HFFc6 (cell line): ENCODE results near the gene PRKAR1B. TPM values are rescaled to one million over a fixed set of nuclear protein-coding genes. Genes with fewer than 3 reads are reported as not detected.
"Not testable (repeated sequence)": the region's sequence is repeated elsewhere in the genome, so short reads cannot be mapped to it uniquely, and the experiment has no call there.

Experiments
- DNase-seq: peaks from one replicate; pipeline ENCODE4 v3.0.0-alpha.2; 2018
- H3K27ac Mint-ChIP-seq: 2 replicates; pipeline ENCODE4 v1.8.0; 2020; ENCODE audit warnings: mild to moderate bottlenecking, mixed read lengths
- H3K27me3 Mint-ChIP-seq: 2 replicates; pipeline ENCODE4 v1.8.0; 2021; ENCODE audit warnings: mild to moderate bottlenecking, moderate library complexity, mixed read lengths; ENCODE audit not compliant: insufficient read depth
- H3K36me3 Mint-ChIP-seq: 2 replicates; pipeline ENCODE4 v1.8.0; 2021; ENCODE audit warnings: low read depth, mixed read lengths
- H3K4me1 Mint-ChIP-seq: 2 replicates; pipeline ENCODE4 v1.8.0; 2020; ENCODE audit warnings: low read depth, mixed read lengths
- H3K4me3 Mint-ChIP-seq: 2 replicates; pipeline ENCODE4 v1.8.0; 2020; ENCODE audit warnings: mild to moderate bottlenecking, moderate library complexity, mixed read lengths
- H3K9me3 Mint-ChIP-seq: 2 replicates; pipeline ENCODE4 v1.8.0; 2020; ENCODE audit warnings: mild to moderate bottlenecking, mixed read lengths
- total RNA-seq, 6 experiments: library from RNA; stranded (reverse); fragmentation: NEBNext Ultra II Directional; extraction: Animal tissue kit (Norgen Biotek cat#: 25700); gene quantifications; 2 replicates in 1 of 6; 3 replicates in 5 of 6; pipeline ENCODE4 v1.2.3, GENCODE V29; 2021
- TF ChIP-seq, protein P1 (sequence below): fragments of 200-600 bp; sonication (generic); IDR thresholded peaks from 2 replicates; pipeline ENCODE4 v1.5.0; 2021; ENCODE audit warnings: antibody characterized with exemption, mild to moderate bottlenecking

The PRKAR1B gene
- total RNA-seq, 6 experiments from 2014 or later, result 15.5 to 22.7 (median 17.1) TPM

GRCh38 chr7:659306-659847, 67.7 kb downstream of the PRKAR1B start:
- H3K9me3 Mint-ChIP-seq, result no peaks in the 10 kb centered on the region
- H3K27ac Mint-ChIP-seq, result no peak overlapping the region
- no peak for DNase-seq

DNA sequence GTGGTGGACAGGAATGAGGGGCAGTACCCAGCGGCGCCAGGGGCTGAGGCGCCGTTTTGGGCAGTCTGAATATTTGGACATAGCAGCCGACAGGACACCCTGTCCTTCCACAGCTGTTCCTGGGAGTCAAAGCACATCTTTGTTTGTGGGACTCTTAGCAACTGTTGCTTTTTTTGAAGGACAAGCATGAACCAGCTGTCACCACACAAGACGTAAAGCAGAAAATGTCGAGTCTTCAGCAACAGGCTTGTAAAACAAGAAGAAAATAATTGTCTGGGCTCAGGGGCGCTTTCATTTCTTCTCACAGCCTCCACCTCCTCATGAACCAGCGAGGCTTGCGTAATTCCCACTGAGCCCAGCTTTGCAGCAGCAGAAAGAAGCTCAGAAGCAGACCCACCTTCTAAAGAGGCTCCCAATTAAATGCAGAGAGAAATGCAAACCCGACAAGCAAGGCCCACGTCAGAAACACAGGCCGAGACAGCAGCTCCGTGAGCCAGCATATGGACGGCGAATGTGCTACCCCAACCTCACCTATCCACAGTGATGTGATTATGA, 69.4 kb downstream of the PRKAR1B start:
- Mint-ChIP-seq H3K4me3 (no peak overlapping the region), H3K4me1 (no peaks in the 10 kb centered on the region), H3K27me3 (no peaks in the 10 kb centered on the region), H3K9me3 (peaks cover 3% of the 10 kb centered on the region; the same call in 1 of the 2 replicates), H3K27ac (no peak overlapping the region), H3K36me3 (0 out of 2 replicates have a peak, but pooled peaks cover 5% of the 10 kb centered on the region)
- DNase-seq, result peak; percentile 34
- TF ChIP-seq, protein P1, sequence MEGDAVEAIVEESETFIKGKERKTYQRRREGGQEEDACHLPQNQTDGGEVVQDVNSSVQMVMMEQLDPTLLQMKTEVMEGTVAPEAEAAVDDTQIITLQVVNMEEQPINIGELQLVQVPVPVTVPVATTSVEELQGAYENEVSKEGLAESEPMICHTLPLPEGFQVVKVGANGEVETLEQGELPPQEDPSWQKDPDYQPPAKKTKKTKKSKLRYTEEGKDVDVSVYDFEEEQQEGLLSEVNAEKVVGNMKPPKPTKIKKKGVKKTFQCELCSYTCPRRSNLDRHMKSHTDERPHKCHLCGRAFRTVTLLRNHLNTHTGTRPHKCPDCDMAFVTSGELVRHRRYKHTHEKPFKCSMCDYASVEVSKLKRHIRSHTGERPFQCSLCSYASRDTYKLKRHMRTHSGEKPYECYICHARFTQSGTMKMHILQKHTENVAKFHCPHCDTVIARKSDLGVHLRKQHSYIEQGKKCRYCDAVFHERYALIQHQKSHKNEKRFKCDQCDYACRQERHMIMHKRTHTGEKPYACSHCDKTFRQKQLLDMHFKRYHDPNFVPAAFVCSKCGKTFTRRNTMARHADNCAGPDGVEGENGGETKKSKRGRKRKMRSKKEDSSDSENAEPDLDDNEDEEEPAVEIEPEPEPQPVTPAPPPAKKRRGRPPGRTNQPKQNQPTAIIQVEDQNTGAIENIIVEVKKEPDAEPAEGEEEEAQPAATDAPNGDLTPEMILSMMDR, result no peak

More at GRCh38 chr7:659306-659847, 67.7 kb downstream of the PRKAR1B start:
- TF ChIP-seq, protein P1, result no peak
- Mint-ChIP-seq H3K27me3 (peaks cover 2% of the 10 kb centered on the region; the same call in 1 of the 2 replicates), H3K36me3 (0 out of 2 replicates have a peak, but pooled peaks cover 5% of the 10 kb centered on the region), H3K4me3 (no peak overlapping the region), H3K4me1 (no peaks in the 10 kb centered on the region)

GRCh38 chr7:657010-657409, 70.1 kb downstream of the PRKAR1B start:
- not testable (repeated sequence) for DNase-seq, H3K4me3 Mint-ChIP-seq, H3K4me1 Mint-ChIP-seq, H3K27me3 Mint-ChIP-seq, H3K9me3 Mint-ChIP-seq, H3K27ac Mint-ChIP-seq, H3K36me3 Mint-ChIP-seq

DNA sequence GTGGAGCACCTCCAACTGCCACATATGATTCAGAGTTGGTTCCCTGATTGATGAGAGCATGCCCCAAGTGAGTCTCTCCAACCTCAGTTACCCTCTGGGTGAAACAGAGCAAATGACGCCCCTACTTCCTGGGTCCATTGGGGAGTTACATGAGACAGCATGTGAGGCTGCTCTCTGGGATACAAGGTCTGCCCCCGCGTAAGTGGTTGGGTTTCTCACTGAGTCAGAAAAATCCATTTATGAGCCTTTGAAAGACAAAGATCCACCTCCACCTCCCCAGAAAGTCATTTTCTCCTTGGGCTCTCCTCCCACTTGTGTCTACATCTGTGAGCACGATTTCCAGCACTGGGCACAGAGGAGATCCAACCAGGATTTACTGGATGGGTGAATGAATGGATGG, 71.3 kb downstream of the PRKAR1B start:
- no peak overlapping the region for H3K4me3 Mint-ChIP-seq
- TF ChIP-seq, protein P1, result no peak
- DNase-seq, result no peak
- no peaks in the 10 kb centered on the region for H3K27me3 Mint-ChIP-seq
- H3K9me3 Mint-ChIP-seq, result peaks cover 6% of the 10 kb centered on the region; the same call in 1 of the 2 replicates
- H3K27ac Mint-ChIP-seq, result no peak overlapping the region
- 0 out of 2 replicates have a peak, but pooled peaks cover 5% of the 10 kb centered on the region for H3K36me3 Mint-ChIP-seq
- H3K4me1 Mint-ChIP-seq, result no peaks in the 10 kb centered on the region

DNA sequence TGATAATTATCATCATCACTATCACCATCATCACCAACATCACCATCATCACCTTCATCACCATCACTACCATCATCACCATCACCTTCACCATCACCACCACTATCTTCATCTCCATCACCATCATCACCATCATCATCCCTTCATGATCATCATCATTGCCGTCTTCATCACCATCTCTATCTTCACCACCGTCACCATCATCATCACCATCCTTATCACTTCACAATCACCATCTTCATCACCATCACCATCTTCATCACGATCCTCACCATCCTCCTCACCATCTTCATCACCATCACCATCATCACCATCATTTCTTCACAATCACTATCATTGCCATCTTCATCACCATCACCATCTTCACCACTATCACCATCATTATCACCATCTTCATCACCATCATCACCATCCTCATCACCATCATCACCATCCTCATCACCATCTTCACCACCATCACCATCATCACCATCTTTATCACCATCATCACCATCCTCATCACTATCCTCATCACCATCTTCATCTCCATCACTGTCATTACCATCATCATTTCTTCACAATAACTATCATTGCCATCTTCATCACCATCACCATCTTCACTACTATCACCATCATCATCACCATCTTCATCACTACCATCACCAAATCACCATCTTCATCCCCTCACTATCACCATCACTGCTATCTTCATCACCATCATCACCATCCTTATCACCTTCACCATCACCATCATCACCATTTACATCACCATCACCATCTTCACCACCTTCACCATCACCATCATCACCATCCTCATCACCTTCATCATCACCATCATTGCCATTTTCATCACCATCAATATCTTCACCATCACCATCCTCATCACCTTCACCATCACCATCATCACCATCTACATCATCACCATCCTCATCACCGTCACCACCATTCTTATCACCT, 73.0 kb downstream of the PRKAR1B start:
- Mint-ChIP-seq H3K4me1 (no peaks in the 10 kb centered on the region), H3K9me3 (peaks cover 6% of the 10 kb centered on the region; the same call in 1 of the 2 replicates), H3K27me3 (no peaks in the 10 kb centered on the region), H3K27ac (no peak overlapping the region), H3K36me3 (0 out of 2 replicates have a peak, but pooled peaks cover 3% of the 10 kb centered on the region), H3K4me3 (no peak overlapping the region)
- DNase-seq, result no peak
- TF ChIP-seq, protein P1, result no peak
